A549 treated with ZK216348 at 1 μM for 4 hours (cell line): ENCODE data around the gene CHD9NB. TPM values are rescaled to one million over a fixed set of nuclear protein-coding genes. Genes with fewer than 3 reads are reported as not detected.

Experiments
- total RNA-seq: library from RNA; stranded (reverse); fragments of 200-300 nt; extraction: Qiagen RNA extraction; gene quantifications from 5 replicates; pipeline ENCODE4 v1.2.3, GENCODE V29; 2022; ENCODE audit warnings: low read depth

The CHD9NB gene
- total RNA-seq, result 0.74 to 1.5 TPM (median 0.91 TPM) in 5 replicates

GRCh38 chr16:53052519-53053501 is at the start of gene CHD9NB:
Gene CHD9NB, minus strand, starts transcription at chr16:53052897. Its CDS starts 8,739 bp downstream, at chr16:53044158.

GRCh38 chr16:53054670-53055485 is 2.2 kb upstream of the CHD9NB start, which contains the start of gene CHD9:
Gene CHD9, plus strand, starts transcription at chr16:53054991. Its CDS starts 101,099 bp downstream, at chr16:53156090.

Other genes with a start within 250 kb of the CHD9NB start
- 12.4 to 27.1 TPM (median 19.9 TPM) in 5 replicates for gene CHD9, start 2.1 kb upstream of the CHD9NB start, total RNA-seq